CD4-positive, alpha-beta T cell treated with Interleukin-15 for 1 hour (primary cell): ENCODE results near the gene GPATCH3.
A peak's percentile ranks its signal among the peaks of the same experiment; 100 is the strongest.
"Not testable (repeated sequence)": the region's sequence is repeated elsewhere in the genome, so short reads cannot be mapped to it uniquely, and the experiment has no call there.

Experiments used
- DNase-seq: peaks from one replicate; pipeline ENCODE4 v3.0.0-alpha.2; 2020

Gene GPATCH3

DNA sequence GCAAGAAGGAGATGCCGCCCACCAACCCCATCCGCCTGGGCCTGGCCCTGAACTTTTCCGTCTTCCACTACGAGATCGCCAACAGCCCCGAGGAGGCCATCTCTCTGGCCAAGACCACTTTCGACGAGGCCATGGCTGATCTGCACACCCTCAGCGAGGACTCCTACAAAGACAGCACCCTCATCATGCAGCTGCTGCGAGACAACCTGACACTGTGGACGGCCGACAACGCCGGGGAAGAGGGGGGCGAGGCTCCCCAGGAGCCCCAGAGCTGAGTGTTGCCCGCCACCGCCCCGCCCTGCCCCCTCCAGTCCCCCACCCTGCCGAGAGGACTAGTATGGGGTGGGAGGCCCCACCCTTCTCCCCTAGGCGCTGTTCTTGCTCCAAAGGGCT is 36.6 kb downstream of the GPATCH3 start:
- no peak for DNase-seq

DNA sequence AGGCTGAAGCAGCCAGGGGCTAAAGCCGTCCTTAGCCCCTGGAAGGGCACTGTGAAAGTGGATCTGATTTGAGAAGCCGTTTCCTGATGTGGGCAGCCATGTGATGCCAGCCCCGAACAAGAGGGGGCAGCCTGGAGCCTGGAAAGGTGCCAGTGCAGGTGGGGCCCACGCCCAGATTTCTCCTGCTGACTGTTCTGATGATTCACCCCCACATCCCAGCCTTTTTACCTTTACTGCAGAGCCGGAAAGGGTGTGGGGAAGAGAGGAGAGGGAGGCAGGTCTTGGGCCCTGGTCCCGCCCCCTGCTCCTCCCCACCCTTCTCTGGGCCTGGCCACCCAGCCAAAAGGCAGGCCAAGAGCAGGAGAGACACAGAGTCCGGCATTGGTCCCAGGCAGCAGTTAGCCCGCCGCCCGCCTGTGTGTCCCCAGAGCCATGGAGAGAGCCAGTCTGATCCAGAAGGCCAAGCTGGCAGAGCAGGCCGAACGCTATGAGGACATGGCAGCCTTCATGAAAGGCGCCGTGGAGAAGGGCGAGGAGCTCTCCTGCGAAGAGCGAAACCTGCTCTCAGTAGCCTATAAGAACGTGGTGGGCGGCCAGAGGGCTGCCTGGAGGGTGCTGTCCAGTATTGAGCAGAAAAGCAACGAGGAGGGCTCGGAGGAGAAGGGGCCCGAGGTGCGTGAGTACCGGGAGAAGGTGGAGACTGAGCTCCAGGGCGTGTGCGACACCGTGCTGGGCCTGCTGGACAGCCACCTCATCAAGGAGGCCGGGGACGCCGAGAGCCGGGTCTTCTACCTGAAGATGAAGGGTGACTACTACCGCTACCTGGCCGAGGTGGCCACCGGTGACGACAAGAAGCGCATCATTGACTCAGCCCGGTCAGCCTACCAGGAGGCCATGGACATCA is 37.2 kb downstream of the GPATCH3 start, which contains the start of gene SFN:
Gene SFN, plus strand, starts transcription at position 369 of the 904 bp plus-strand sequence. Its CDS starts 64 bp downstream, at position 433.
- DNase-seq, result no peak

- DNase-seq, result no peak
Measured at GRCh38 chr1:26861889-26862378, 38.3 kb downstream of the GPATCH3 start.

DNA sequence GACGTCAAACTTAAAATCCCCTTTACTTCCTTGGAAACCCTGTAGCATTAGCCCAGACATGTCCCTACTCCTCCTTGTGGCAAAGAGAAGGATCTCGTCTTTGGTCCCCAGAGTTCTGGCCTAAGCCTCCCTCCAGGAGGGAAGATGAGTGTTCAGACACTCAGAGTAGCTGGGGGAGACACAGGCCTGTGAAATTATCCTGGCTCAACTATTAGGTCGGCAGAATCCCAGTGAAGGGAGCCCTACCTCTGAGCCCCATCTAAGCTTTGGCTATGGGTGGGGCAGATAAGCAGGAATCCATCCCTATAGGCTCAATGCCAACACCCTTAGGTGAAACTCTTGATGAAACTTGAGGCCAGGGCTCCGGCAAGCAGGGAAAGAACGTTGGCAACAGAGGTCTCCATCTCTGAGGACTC is 39.0 kb downstream of the GPATCH3 start:
- no peak for DNase-seq

DNA sequence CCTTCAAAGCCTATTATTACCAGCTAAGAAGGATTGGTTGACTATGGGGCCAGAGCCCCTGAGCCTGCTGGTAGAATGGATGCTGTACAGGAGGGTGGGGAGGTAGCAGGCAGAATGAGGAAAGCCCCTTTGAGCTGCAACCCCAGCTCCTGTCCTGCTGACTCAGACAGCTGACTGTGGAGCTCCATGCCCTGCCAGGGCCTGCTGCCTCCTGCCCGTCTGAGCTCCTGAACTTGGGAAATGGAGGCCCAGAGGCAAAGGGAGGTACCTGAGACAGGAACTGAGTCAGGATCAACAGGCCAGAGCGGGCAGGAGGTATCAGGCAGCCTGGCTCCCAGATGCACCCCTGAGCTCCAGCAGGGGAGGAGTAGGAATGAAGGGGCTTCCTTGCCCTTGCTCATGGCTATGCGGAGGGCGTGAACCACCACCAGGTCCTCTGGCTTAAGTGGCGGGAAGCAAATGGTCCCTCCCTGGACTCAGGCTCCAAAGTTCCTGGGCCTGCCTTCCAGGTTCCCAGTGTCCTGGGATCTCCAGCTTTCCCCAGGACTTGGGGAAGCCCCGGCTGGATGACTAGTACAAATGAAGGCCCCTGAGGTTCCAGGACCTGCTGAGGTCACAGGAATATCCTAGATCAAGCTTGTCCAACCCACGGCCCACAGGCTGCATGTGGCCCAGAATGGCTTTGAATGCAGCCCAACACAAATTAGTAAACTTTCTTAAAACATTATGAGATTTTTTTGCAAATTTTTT is 41.2 kb downstream of the GPATCH3 start:
- no peak for DNase-seq

- no peak for DNase-seq
Measured at GRCh38 chr1:26858160-26858559, 42.1 kb downstream of the GPATCH3 start.

DNA sequence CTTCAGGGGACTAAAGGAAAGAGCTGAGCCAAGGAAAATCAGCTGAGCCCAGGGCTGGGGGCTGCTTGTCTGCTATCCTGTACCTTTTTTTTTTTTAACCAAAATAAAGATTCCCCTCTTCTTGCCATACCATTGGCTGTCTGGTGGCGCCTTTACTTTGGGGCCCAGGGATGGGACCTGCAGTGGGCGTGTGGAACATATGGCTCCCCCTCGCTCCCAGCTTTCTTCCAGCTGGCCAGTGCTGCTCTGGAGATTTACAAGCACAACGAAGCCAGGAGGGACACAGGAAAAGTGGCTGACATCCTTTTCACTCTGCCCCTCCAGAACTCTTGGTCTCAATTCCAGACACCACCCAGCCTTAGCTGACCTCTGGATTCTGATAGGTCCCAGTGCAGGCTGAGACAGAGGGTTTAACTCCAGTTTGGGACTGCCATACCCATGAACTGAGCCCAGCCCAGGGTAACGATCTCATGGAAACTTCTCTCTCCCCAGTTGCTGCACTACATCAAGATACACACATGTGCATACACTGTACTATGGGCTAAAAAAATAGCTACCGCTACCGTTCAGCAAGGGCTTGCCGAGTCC is 42.7 kb downstream of the GPATCH3 start:
- DNase-seq, result no peak

- no peak for DNase-seq
Measured at GRCh38 chr1:26856604-26857469, 43.4 kb downstream of the GPATCH3 start.

GRCh38 chr1:26856181-26856580 is 44.1 kb downstream of the GPATCH3 start:
- no peak for DNase-seq

DNA sequence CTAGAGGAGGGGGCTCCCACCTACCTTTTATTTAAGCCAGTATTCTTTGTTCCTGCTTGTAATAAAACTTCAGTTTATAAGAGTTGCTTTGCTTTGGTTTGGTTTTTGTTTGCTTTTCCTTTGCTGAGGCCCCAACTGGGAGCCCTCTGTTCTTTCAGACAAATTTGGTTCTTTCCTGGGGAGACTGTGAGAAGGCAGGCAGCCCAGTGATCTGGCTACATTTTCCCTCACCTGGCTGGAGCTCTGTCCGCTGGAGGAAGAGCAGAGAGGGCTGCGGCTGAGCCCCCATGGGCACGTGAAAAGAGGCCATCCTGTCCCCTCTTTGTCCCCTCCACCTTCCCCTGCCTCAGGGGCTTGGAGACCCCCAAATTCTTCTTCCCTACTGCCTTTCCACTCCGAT is 44.6 kb downstream of the GPATCH3 start:
- no peak for DNase-seq

DNA sequence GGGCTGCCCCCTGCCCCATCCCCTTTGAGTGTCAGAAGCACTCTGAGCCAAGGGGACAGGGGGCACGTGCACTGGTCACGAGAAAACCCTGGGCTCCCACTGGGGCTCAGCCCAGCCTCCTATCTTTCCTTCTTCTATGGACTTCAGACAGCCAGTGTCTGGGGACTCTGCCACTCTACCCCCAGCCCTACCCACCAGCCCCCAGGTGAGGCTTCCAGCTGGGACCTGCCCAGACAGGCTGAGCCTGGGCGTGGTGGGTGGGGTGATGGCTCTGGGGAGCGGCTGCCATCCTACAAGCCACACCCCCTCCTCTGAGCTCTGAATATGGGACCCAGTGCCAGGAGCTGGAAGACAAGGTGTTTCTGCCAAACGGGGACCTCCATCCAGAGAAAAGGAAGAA is 45.4 kb downstream of the GPATCH3 start:
- DNase-seq, result no peak

- no peak for DNase-seq
Measured at GRCh38 chr1:26853600-26853999, 46.7 kb downstream of the GPATCH3 start.

DNA sequence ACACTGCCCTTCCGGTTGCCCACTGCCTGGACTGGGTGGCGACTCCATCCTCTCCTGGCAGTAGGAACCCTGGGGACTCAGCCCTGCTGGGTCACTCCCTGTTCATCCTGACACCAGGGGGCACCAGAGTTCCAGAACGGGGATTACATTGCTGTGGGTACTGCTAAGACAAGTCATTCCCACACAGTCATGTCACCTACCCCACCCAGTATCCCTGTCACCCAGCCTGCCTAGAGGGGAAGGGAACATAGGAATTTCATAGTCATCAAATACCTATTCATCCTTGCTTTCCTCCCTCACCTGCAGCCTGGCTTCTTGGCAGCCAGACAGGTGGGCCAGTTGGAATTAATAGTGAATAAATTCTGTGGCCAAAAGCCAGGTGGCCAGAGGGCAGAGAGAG is 47.1 kb downstream of the GPATCH3 start:
- DNase-seq, result peak; percentile 76

DNA sequence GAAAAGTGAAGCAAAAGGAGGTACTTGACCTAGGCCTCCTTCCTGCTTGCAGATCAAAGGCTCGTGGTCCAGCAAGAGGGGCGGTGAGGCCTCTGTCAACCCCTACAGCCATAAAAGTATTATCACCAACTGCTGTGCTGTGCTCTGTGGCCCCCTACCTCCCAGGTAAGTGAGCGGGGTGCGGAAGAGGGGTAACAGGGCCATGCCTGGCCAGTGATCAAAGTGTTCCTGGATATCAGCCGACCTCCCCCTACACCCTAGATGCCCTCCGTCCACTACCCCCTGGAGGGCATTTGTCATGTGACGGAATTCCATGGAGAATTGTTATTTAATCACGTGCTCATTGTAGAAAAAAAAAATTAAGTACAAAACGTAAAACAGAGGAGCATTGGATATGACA is 47.6 kb downstream of the GPATCH3 start:
- no peak for DNase-seq

GRCh38 chr1:26851106-26851684 is 49.1 kb downstream of the GPATCH3 start:
- DNase-seq, result no peak

DNA sequence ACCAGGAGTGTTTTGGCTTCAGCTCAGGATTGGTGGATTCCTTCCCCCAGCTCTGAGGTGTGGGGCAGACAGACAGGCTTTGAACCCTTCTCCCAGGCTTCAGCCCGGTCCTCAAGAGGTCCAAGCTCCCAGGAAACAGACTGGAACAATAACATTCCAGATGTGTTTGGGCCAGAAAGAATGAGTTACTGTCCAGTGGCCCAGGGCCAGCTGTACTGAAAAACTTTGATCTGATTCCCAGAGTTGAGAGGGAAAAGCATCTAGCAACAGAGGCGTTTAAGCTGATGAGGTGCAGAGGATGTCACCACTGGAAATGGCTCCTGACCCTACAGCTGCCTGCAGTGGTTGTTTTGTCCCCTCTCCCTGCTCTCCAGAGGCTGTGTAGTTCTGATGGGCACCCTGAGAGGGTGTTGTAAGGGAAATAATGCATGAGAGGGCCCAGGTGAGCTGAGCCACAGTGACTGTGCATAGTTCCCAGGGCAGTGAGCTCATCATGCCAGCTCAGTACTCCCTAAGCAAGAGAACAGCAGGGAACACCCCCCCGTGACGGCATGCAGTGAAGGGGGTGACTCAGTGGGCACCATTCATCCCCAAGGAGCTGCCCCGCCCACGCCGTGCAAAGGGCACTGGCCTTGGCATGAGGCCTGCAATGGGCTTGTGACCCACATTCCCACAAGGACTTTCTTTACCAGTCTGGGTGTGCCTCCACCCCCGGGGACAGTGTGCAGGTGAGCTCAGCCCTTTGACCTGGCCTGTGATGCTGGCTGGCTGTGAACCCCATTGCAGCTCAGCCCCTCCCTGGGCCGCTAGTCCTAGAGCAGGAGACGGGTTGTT is 51.1 kb downstream of the GPATCH3 start:
- no peak for DNase-seq

DNA sequence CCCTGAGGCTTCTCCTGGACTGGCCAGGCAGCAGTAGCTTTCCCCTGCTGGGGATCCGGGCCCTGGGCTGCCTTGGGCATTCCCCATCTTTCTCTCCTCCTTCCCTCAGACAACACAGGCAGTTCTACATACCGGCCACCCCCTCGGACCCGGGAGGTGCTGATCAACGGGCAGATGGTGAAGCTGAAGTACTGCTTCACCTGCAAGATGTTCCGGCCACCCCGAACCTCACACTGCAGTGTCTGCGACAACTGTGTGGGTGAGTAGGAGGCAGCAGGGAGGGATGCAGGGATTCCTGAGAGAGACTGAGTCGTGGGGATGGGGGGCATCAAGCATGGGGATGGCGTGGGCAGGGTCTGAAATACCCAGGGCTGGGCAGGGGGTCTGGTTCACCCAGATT is 51.8 kb downstream of the GPATCH3 start:
- no peak for DNase-seq

DNA sequence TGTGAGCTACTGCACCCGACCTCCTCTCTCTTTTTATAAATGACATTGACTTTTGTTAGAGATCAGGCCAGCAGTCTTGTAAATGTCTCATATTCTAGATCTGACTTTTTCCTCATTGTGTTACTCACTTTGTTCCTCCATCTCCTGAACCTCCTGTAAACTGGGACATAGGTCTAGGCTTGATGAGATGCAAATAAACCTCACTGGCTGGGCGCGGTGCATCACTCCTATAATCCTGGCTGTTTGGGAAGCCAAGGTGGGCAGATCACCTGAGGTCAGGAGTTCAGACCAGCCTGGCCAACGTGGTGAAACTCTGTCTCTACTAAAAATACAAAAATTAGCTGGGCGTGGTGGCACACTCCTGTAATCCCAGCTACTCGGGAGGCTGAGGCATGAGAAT is 52.4 kb downstream of the GPATCH3 start:
- not testable (repeated sequence) for DNase-seq

DNA sequence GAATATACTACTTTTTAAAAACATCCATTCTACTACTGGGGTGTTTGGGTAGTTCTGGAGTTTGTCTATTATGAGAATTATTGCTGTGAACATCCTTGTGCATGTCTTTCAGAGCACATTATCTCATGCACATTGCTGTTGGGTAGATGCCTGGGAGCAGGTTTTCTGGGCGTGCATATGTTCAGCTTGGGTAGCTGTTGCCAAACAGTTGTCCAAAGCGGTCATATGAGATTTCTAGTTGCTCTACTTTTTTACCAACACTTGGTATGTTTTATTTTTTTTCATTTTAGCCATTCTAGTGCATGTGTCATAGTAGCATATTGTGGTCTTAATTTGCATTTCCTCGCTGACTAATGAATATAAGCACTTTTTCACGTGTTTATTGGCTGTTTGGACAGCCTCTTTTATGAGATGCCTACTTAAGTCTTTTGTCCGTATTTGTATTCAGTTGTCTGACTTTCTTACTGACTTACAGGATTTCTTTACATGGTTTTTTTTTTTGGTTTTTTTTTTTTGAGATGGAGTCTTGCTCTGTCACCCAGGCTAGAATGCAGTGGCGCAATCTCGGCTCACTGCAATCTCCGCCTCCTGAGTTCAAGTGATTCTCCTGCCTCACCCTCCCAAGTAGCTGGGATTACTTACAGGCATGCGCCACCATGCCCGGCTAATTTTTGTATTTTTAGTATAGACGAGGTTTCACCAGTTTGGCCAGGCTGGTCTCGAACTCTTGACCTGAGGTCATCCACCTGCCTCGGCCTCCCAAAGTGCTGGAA is 55.7 kb downstream of the GPATCH3 start:
- DNase-seq, result no peak
